KMS-11 (cell line): ENCODE results near the gene KRTAP19-1.

Source experiments
- H2AFZ ChIP-seq: fragments of 200-600 bp; sonication (generic); 2 replicates; pipeline ENCODE4 v1.6.1; 2016; ENCODE audit warnings: antibody characterized with exemption, mixed run types, low read depth
- H3K27ac ChIP-seq: fragments of 200-600 bp; sonication (generic); 2 replicates; pipeline ENCODE4 v1.6.1; 2016; ENCODE audit warnings: mild to moderate bottlenecking, mixed run types
- H3K27me3 ChIP-seq: fragments of 200-600 bp; sonication (generic); 2 replicates; pipeline ENCODE4 v1.6.1; 2017; ENCODE audit warnings: mild to moderate bottlenecking, low read depth, mixed run types, moderate library complexity; ENCODE audit not compliant: insufficient read depth
- H3K36me3 ChIP-seq: fragments of 200-600 bp; sonication (generic); 2 replicates; pipeline ENCODE4 v1.6.1; 2017; ENCODE audit warnings: mild to moderate bottlenecking, mixed run types; ENCODE audit not compliant: insufficient read depth
- H3K4me1 ChIP-seq: fragments of 200-600 bp; sonication (generic); 2 replicates; pipeline ENCODE4 v1.6.1; 2016; ENCODE audit warnings: mild to moderate bottlenecking, low read depth, mixed run types; ENCODE audit not compliant: poor library complexity, severe bottlenecking
- H3K4me2 ChIP-seq: fragments of 200-600 bp; sonication (generic); 2 replicates; pipeline ENCODE4 v1.7.0; 2016; ENCODE audit warnings: mild to moderate bottlenecking, mixed run types
- H3K4me3 ChIP-seq: fragments of 200-600 bp; sonication (generic); IDR thresholded peaks from 2 replicates; pipeline ENCODE4 v1.6.1; 2017; ENCODE audit warnings: low read depth, low read length, mixed read lengths; ENCODE audit not compliant: insufficient read depth
- H3K79me2 ChIP-seq: fragments of 200-600 bp; sonication (generic); 2 replicates; pipeline ENCODE4 v1.6.1; 2016; ENCODE audit warnings: low read depth, mixed run types; ENCODE audit not compliant: insufficient read depth
- H3K9ac ChIP-seq: fragments of 200-600 bp; sonication (generic); 2 replicates; pipeline ENCODE4 v1.6.1; 2016; ENCODE audit warnings: mild to moderate bottlenecking, mixed run types
- H4K20me1 ChIP-seq: fragments of 200-600 bp; sonication (generic); 2 replicates; pipeline ENCODE4 v1.6.1; 2016; ENCODE audit warnings: mild to moderate bottlenecking, mixed run types; ENCODE audit not compliant: insufficient read depth
- CTCF ChIP-seq: fragments of 200-600 bp; sonication (generic); conservative IDR thresholded peaks from 2 replicates; pipeline ENCODE4 v1.6.1; 2017; ENCODE audit warnings: low read depth, mild to moderate bottlenecking, antibody characterized with exemption, low read length, moderate library complexity, mixed read lengths

KRTAP19-1 gene

GRCh38 chr21:30434033-30434631 lies 46.0 kb downstream of the KRTAP19-1 start:
- peak; percentile 70 for TF ChIP-seq CTCF
- Histone ChIP-seq H3K4me3 (no peak overlapping the region), H3K36me3 (no peaks in the 10 kb centered on the region), H3K27ac (no peak overlapping the region), H3K27me3 (no peaks in the 10 kb centered on the region), H4K20me1 (no peaks in the 10 kb centered on the region), H3K4me2 (no peak overlapping the region), H3K79me2 (no peaks in the 10 kb centered on the region), H2AFZ (no peak overlapping the region), H3K9ac (no peak overlapping the region), H3K4me1 (no peaks in the 10 kb centered on the region)

DNA sequence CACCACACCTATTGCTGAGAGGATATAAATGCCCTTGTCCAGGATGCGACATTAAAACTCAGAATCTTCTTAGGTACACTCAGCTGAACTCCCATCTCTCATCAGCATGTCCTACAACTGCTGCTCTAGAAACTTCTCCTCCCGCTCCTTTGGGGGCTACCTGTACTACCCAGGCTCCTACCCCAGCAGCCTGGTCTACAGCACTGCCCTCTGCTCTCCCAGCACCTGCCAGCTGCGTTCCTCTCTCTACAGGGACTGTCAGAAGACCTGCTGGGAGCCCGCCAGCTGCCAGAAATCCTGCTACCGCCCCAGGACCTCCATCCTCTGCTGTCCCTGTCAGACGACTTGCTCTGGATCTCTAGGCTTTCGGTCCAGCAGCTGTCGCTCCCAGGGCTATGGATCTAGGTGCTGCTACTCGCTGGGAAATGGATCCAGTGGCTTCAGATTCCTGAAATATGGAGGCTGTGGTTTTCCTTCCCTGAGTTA lies 50.0 kb downstream of the KRTAP19-1 start, which contains the start of gene KRTAP13-4:
TSS of gene KRTAP13-4 (plus strand) at position 51 of the 486 bp plus-strand sequence. CDS start at position 107, 56 bp downstream.
- no peaks in the 10 kb centered on the region for H3K27me3 ChIP-seq
- no peak for TF ChIP-seq CTCF
- H3K4me3 ChIP-seq = no peak within 1 kb of the TSS
- H3K9ac ChIP-seq = no peak within 1 kb of the TSS
- H3K36me3 ChIP-seq = no peaks in the 10 kb centered on the region
- H3K27ac ChIP-seq = no peak within 1 kb of the TSS
- H3K79me2 ChIP-seq = no peaks in the 10 kb centered on the region
- H2AFZ ChIP-seq = no peak within 1 kb of the TSS
- no peaks in the 10 kb centered on the region for H4K20me1 ChIP-seq
- H3K4me2 ChIP-seq = no peak within 1 kb of the TSS
- no peaks in the 10 kb centered on the region for H3K4me1 ChIP-seq
